HG02678 (cell line): Measurements from ENCODE around the gene WDR1.

Source experiments
- ATAC-seq: cut with Tn5 transposase; IDR thresholded peaks from one replicate; pipeline ENCODE4 v1.9.1; 2021; ENCODE audit warnings: mild to moderate bottlenecking, moderate library complexity; ENCODE audit not compliant: unreplicated experiment

WDR1 gene

DNA sequence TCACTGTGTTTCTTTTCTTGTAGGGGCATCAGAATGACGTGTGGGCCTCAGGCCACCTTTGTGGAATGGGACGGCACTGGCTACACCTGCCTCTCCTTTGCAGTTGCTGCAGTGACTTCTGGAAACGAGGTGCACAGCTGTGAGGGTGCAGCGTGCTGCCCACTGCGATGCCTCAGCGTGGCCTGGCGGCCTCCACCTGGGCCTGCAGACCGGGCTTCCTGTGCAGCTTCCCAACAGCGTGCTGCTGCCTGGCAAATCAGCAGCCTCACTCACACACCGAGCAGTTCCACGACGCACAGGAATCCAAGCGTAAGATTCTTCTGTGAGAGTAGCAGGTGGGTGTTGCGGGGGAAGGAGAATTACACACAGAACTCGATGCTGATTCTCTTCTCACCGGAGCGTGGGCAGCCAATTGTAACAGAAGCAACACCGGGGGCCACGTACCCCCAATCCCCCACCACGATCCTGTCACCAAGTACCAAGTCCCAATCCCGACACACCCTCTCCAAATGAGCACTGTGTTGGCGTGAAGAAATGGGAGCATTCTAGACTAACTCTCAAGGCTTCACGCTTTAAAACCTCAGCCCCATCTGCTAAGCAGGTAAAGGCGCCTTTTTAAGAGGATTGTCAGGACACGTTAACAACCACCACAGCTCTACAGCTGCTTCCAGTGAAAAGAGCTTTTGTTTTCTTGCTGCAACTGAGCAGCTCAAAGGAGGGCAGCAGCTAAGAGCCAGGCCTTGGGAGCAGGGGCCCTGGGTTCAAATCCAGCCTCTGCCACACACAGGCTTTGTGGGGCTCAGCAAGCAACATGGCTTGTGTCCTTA lies 16.9 kb downstream of the WDR1 start:
- ATAC-seq, result no peak

DNA sequence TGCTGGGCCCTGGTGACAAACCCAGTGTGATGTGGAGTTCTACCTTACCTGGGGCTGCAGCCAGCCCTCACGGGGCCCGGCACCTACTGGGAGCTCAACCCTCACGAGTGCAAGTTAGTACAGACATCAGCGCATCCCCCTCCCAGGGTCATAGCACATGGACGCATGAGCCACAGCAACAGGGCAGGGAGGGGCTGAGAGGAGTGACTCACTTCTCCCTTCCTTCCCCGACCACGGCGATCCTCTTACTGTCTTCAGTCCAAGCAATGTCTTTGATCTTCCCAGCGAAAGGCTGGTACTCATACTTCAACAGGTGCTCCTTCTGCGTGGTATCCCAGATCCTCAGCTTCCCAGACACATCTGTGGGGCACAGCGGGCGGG lies 17.8 kb downstream of the WDR1 start:
- no peak for ATAC-seq

DNA sequence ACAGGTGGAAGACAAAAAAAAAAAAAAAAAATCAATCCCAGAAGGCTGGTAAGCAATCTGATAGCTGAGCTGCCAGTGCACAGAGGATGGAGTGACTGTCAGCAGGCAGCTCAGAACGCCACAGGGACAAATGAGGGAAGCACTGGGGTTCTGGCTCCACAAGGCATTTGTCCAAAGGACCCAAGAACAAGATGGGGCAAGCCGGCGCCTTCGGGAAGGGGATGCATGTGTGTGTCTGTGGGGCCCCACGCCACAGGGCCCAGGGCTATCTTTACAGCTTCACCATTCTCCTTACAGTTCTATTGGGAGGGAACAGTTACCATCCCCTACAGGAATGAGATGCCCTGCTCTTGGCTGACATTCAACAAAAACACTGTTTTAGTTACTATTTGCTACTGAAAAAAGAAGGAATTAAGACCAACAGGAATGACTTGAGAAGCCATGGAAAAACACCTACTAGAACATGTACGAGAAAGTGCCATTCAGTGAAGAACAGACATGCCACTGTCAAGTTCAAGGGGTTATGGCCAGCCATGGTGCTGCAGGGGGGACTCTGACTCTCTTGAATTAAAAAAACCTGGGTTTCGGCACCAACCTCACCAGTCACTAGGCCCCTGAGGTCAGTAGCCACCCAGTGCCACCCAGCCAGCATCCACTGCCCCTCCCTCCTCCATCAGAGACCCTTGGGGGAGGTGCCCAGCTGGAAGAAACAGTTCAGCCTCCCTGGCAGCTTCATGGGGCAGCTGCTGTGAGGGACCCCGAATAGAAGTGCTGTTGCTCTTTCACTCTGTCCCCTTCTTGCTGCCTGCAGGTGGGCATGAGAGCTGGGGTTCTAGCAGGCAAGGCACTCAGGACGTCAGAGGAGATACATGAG lies 18.5 kb downstream of the WDR1 start:
- no peak for ATAC-seq

DNA sequence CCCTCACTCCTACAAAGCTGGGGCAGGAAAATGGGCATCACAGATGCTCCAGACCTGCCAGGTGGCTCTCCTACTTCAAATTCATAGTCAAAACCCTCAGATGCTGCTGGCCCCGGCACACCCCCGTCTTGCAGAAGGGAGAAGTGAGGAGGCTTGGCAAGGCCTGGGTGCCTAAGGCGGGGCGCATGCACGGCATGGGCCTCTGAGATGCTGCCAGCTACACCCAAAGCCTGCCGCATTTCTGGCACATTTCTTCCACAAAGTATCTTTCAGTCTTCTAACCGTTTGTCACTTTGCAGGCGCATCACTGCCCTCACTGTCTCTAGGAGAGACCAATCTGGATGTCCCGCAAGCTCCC lies 19.6 kb downstream of the WDR1 start:
- ATAC-seq, result no peak

DNA sequence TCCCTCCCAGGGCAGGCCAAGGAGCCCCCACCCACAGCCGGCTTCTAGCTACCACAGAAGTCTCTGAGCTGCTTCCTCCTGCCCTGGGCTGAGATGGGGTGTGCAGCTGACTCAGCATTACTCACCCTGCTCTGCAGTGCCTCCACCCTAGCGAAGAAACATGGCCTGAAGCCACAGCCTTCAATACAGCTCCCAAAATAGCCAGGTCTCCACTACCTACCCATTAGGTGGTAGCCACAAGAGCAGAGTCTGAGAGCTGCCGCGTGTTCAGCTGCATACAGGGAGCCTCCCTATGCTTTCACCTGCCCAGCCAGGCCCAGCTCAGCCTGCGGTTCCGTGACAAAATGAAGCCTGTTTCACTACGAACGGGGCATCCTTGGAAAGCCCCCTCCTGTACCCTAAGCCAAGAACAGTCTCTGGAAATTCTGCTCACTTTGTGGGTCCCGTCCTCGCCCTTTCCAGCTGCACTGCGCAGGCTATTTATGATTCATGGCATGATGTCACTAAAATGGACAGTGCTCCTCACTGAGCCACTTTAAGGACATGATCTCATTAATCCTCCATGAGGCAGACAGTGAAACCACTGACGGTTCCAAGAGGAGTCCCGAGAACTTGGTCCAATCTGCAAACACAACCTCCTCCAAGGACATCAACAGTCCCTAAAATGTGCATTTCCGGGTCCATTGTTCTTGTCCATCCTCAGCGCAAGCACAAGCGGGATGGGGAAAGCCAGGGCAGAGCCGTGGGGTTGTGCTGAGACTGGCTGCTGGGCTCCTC lies 20.2 kb downstream of the WDR1 start:
- ATAC-seq, result peak; percentile 85

DNA sequence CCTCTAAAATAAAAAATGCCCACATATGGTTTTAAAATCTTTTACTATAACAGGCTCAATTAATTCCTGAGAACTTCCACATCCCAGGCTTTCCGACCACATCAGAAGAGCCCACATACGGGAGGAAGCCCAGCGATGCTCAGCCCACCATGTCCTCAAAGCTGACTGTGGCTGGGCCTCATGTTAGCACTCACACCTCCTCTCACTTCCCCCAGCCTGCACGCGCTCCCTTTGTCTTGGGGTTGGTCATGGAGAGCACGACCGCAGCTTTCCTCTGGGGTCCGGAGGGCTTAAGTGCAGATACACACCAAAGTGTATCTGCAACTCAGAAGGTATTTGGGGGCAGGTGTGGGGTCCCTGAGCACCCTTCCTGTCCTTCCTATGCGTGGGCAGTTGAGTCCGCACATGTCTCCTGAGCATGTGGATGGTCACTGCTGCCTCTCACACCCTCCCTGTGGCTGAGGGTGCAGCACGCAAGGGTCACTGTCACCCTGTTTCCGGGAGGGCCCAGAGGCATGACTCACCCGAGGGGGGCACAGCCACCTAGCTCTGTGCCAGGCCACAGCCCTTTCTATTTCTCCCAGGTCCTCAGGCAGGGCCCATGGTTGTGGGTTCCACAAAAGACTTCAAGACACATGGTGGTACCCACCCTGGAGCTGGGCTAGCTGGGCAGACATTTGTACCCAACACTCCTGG lies 21.2 kb downstream of the WDR1 start:
- ATAC-seq, result no peak

DNA sequence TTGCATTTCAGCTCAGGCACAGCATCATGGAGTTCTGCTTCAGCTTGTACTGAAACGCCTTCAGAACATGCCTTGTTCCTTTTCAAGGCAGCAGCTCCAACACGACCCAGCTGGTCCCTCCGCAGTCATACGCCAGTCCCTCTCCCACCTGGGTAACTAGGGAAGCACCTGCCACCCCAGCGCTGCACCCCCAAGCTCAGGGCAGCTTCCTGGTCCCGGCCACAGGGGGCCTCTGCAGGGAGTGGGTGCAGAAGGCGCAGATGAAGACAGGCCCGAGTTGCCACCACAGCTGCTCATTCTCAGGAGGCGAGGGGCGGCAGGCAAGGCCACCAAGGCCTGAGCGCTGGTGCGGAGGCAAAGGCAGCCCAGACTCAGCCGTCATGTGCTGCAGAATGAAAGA lies 21.8 kb downstream of the WDR1 start:
- ATAC-seq, result no peak

DNA sequence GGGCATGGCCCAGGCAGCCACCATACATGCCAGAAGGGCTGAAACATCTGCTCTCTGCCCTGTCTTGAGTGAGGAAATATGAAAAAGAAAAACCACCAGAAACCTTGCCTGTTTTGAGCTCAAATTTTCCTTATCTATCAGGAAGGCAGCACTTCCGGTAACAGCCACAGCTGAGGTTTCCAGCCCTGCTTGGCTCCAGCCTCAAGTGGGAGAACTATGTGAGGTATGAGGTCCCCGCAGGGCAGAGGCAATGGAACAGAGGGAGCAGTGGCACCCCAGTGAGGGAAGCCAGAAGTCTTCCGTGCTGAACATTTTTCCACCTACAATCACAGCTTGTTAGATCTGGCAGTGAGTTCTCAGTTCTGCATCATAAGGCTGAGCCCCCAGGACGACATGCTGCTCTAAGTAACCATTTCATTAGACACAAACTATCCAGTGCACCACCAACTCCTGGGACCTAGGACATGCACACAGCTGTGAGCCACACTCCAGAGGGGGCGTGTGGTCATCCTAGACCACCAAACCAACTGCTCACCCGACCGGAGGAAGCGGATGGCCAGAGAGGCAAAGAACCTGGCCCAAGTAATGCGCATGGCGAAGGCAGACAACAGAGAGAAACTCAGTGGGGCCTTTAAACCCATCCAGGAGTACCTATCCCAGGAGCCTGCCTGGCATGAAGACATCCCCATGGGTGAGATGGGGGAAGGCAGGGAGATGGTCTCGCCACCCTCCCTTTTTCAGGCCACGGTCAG lies 22.6 kb downstream of the WDR1 start:
- no peak for ATAC-seq

DNA sequence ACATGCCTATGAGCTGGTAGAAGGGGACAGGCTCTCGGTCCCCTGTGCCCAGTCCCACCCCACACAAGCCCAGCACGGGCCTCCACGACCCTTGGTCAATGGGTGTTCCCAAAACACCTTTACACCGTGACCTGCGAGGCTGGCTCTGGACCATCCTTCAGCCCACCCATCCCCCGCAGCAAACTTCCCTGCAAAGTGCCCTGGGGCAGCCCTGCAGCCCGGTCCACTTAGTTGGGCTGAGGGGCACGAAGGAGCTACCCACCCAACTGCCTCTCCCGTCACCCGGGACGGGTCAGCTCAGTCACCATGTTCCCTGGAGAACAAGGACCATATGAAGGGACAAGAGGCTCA lies 23.4 kb downstream of the WDR1 start:
- no peak for ATAC-seq

DNA sequence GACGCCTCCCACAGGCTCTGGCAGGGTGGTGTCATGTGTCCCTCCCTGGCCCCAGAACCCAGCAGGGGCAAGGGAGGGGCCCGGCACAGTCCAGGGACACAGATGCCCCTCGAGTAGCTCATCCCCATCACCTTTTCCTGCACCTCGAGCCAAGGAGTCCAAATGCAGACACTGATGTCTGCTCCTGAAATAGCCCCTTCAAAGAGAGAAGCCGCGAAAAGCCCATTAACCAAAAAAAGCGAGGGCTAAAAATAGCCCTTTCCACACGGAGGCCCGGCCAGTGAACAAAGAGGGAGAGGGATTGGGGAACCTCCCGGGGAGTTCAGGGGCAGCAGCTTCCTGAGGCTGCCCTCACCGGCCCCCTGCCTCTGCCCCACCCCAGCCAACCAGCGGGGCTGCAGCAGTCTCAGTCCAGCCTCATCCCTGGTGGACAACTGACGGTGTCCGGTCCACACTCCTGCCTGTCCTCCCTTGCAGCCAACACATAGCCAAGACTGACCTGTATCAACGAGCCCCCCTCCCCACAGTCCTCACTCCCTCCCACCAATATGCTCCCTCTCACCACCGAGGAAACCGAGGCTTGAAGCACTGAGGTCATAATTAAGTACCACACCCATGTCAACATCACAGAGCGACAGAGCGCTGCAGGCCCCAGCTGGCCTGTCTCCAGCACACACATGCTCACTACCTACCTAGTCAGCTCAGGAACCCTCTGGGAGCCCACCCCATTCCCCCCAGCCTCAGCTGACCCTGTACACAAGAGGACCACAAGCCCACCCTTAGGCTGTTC lies 23.9 kb downstream of the WDR1 start:
- no peak for ATAC-seq

DNA sequence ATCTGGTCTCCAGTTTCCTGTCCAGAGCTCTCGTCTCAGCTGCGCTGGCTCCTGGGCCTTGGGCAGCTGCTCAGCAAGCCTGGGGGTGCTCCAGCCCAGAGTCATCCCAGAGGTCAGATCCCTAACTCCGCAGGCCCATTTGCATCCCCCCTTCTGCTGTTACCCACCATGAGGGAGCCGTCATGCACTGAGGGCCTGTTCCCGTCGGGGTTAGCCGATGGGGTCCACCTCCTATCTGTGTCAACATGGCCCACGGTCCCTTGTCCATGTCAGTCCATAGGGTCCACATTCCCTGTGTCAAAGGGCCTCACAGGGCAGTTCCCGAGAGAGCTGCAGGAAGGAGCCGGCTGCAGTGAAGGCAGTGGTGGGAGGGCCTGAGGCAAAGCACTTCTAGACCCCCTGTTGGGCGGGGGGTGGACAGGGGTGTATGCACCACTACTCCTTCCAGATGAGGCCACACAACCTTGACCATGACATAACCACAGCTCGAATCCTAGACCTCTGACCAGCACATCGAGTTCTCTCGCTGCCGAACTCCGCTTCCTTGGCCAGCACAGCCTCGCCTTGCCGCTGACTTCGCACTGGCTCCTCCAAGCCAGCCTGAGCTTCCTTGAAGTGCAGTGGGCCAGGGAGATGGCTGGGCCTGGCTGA lies 24.9 kb downstream of the WDR1 start:
- no peak for ATAC-seq

DNA sequence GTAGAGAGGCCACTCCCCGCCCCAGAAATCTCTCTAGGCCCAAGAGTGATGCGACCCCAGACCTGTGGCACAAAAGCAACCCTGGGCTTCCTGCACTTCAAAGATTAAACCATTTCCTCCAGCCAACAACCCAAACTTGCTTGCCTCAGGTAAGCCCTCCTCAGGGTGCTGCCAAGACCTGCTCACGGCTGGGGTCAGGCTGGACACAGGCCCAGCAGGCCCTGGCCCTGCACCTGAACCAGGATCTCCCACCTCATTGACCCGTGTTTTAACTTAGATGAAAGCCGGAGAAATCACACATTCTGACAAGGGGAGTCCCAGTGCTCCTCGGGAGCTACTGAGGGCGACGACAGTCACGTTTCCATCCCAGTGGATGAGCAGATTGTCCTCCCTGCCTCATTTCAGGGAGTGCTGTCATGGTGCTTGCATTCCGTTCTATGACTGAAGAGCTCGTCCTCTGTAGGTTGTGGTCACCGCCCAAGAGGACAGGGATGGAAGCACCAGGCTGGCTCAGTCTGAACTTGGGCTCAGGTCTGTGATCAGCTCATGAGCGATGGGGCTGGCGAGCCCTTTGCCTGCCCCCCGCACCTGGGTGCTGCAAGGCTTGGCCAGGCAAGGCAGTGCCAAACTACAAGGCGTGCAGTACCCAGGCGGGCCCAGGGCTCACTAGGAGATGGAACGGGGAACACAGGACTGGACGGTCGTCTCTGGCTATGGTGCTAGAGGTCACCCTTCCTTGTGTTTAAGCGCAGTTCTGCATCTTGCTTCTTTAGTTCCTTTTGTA lies 25.9 kb downstream of the WDR1 start:
- no peak for ATAC-seq

DNA sequence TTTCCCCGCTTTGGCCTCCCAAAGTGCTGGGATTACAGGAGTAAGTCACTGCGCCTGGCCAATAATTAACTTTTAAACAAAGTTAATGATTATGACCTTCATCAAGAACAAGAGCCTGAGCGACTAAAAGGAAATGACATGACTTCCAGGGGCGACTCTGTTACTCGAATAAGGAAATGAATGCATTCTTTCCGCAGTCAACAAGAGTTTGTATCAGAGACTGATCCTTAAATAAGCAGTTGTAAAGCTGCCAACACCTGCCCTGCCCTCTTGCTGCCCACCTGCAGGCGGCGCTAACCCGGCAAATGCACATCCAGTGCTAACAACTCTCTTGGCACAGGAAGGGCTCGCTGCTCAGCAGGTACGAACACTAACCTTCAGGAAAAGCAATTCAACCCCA lies 27.3 kb downstream of the WDR1 start:
- ATAC-seq, result no peak

DNA sequence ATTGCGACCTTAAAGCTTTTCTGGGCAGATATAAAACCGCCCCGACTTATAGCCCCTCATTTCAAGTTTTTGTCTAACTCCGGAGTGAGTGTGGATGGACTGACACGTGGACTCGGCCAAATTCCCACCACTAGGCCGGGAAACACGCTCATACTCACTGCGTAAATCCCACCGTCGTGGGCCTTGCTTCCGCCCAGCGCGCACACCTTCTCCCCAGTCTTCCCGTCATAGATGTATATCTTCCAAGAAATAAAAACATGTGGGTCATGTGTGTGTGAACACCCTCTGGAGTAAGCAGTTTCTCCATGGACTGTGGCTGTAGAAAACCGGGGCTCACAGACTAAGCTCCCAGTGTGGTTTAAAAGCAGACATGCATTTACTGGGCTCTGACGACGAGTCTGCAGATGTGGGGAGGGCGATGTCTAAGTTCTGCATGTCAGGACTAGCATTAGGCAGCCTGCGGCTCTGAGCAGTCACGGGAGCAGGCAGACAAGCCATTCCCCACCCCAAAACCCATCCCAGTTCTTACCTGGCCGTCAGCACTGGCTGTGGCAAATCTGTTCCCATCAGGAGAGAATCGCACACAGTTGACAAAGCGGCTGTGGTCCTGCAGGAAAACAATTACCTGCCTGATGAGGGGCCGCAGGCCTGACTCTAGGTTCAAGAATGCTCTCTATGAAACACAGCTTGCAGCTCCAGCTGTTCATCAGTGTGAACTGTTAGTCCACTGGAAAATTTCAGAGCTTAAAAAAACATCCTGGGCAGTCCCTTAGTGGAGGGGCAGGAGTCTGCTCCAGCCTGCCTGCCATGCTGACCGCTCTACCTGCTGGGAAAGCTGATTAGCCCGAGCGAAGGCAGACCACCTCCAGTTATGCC lies 28.2 kb downstream of the WDR1 start:
- ATAC-seq, result no peak

DNA sequence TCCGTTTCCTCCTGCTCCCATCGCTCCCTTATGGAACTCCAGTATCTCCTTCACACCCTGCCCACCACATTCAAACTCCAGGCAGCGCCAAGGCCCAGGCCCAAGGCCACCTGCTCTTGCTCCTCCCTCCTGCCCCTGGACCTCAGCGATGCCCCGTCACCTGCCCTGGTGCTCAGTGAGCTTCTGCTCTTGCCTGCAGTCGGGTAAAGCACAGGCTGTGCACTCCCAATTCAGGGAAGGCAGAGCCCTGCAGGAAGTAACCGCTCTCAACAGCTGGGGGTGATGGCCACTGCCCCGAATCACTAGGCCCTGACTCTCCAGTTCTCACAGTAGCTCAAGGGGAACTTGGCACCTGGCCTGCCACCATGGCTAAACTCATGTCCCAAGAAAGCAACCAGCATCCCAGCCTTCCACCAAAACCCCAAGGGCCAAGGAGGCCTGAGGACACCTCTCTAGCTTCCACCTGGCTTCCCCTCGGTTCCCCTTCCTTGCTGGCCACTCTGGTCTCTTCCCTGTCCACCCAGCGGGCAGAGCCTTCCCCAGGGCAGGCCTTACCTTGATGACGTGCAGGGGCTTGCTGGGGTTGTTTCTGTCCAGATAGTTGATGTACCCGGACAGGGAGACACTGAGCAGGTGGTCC lies 29.3 kb downstream of the WDR1 start:
- ATAC-seq, result no peak

DNA sequence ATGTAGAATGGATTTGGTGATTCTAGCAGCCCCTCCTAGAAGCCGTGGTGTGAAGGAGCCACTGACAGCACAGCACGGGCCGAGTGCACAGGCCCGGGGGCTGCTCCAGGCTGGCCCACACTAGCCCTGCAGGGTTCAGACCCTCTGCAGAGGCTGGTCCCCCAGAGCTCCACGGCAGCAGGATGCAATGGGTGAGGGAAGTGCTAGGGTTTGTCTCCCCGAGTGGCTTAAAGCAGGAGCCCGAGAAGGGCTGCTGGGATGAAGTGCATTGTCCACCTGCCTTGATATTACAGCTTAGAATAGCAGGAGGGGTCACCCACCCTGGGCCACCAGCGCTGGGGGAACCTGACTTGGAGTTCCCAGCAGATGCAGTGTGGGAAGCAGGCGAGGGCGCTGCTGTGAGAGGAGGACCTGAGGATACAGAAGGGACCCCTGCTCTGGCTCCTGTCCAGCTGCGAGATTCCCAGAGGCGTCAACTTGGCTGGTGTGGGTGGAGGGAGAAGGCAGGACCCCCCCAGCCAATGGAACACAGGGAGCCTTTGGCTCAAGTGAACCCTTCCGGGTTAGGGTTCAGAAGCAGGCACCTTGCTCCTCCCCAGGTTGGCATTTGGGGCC lies 30.0 kb downstream of the WDR1 start:
- no peak for ATAC-seq
